ENCODE measurements around the gene TARDBP. TPM values are rescaled to one million over a fixed set of nuclear protein-coding genes. Genes with fewer than 3 reads are reported as not detected.
"Not testable (repeated sequence)": the region's sequence is repeated elsewhere in the genome, so short reads cannot be mapped to it uniquely, and the experiment has no call there.

Gene TARDBP
- total and polyA plus RNA-seq, 2 experiments from 2014 or later, result 102 to 213 TPM

GRCh38 chr1:11068600-11069473 is 56.4 kb downstream of the TARDBP start:
- H3K27ac ChIP-seq, result no peak overlapping the region
- TF ChIP-seq, protein P1, sequence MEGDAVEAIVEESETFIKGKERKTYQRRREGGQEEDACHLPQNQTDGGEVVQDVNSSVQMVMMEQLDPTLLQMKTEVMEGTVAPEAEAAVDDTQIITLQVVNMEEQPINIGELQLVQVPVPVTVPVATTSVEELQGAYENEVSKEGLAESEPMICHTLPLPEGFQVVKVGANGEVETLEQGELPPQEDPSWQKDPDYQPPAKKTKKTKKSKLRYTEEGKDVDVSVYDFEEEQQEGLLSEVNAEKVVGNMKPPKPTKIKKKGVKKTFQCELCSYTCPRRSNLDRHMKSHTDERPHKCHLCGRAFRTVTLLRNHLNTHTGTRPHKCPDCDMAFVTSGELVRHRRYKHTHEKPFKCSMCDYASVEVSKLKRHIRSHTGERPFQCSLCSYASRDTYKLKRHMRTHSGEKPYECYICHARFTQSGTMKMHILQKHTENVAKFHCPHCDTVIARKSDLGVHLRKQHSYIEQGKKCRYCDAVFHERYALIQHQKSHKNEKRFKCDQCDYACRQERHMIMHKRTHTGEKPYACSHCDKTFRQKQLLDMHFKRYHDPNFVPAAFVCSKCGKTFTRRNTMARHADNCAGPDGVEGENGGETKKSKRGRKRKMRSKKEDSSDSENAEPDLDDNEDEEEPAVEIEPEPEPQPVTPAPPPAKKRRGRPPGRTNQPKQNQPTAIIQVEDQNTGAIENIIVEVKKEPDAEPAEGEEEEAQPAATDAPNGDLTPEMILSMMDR (IDR thresholded peaks at IDR 0.05; ENCODE audit: low read depth, low read length), result no peak
- DNase-seq (ENCODE audit: low read depth in 1 of 2, low spot score in 1 of 2), result no peak
- no peaks in the 10 kb centered on the region for H3K4me1 ChIP-seq (ENCODE audit: low read depth)
- no peak overlapping the region for H3K4me3 ChIP-seq
- no peaks in the 10 kb centered on the region for H3K27me3 ChIP-seq
- H3K36me3 ChIP-seq, result peaks cover 53% of the 10 kb centered on the region
- no peaks in the 10 kb centered on the region for H3K9me3 ChIP-seq (ENCODE audit: low read depth)

DNA sequence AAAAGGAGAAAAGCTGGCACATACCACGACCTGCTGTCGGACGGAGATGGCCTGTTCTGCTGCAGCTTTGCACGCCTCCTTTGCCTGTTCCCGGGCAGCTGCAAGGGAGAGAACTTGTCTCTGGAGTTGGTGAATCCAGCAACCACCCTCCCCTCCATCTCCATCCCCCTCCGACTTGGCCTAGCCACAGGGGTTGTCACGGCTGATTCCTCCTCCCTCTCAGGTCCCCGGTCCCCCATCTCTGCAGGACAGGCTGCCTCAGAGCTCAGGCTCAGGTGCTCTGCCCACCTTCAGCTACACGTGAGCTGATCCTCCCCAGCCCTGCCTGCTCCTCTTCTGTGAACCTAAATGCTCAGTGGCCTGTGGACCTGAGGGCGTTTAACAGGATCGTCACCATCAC is 58.4 kb downstream of the TARDBP start:
- Histone ChIP-seq H3K27me3 (no peaks in the 10 kb centered on the region), H3K4me1 (ENCODE audit: low read depth) (no peaks in the 10 kb centered on the region), H3K4me3 (no peak overlapping the region), H3K9me3 (ENCODE audit: low read depth) (no peaks in the 10 kb centered on the region), H3K27ac (no peak overlapping the region), H3K36me3 (peaks cover 63% of the 10 kb centered on the region)
- TF ChIP-seq, protein P1 (IDR thresholded peaks at IDR 0.05; ENCODE audit: low read depth, low read length), result no peak
- DNase-seq (ENCODE audit: low read depth in 1 of 2, low spot score in 1 of 2), result no peak

GRCh38 chr1:11071463-11072215 is 59.2 kb downstream of the TARDBP start:
- TF ChIP-seq, protein P1 (IDR thresholded peaks at IDR 0.05; ENCODE audit: low read depth, low read length), result no peak
- Histone ChIP-seq H3K27me3 (no peaks in the 10 kb centered on the region), H3K27ac (no peak overlapping the region), H3K36me3 (peaks cover 67% of the 10 kb centered on the region), H3K4me3 (no peak overlapping the region), H3K9me3 (ENCODE audit: low read depth) (no peaks in the 10 kb centered on the region), H3K4me1 (ENCODE audit: low read depth) (no peaks in the 10 kb centered on the region)
- DNase-seq (ENCODE audit: low read depth in 1 of 2, low spot score in 1 of 2), result no peak

- Histone ChIP-seq H3K36me3 (peaks cover 72% of the 10 kb centered on the region), H3K4me3 (no peak overlapping the region), H3K27me3 (no peaks in the 10 kb centered on the region), H3K4me1 (ENCODE audit: low read depth) (no peaks in the 10 kb centered on the region), H3K9me3 (ENCODE audit: low read depth) (no peaks in the 10 kb centered on the region), H3K27ac (no peak overlapping the region)
- DNase-seq (ENCODE audit: low read depth in 1 of 2, low spot score in 1 of 2), result no peak
- TF ChIP-seq, protein P1 (IDR thresholded peaks at IDR 0.05; ENCODE audit: low read depth, low read length), result no peak
Measured at GRCh38 chr1:11072216-11072917, 59.9 kb downstream of the TARDBP start.

DNA sequence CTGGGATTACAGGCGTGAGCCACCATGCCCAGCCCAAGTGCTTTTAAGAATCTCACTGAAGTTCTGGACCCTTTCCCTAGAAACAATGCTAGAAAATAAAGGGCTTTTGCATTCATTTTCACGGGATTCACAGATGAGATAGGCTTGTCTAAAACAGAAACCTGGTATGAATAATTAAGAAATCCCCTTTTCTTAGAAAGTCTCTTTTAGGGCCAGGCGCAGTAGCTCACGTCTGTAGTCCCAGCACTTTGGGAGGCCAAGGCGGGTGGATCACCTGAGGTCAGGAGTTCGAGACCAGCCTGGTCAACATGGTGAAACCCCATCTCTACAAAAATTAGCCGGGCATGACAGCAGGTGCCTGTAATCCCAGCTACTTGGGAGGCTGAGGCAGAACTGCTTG is 60.9 kb downstream of the TARDBP start:
- H3K36me3 ChIP-seq, result peaks cover 68% of the 10 kb centered on the region
- not testable (repeated sequence) for DNase-seq (ENCODE audit: low read depth in 1 of 2, low spot score in 1 of 2); H3K9me3 ChIP-seq (ENCODE audit: low read depth); H3K4me3 ChIP-seq; H3K27me3 ChIP-seq; H3K27ac ChIP-seq; H3K4me1 ChIP-seq (ENCODE audit: low read depth)

Other genes with a start within 250 kb of the TARDBP start
- gene CASZ1, start 216.0 kb upstream of the TARDBP start, total RNA-seq, result 41.9 and 87.3 TPM in 2 replicates
- 53.5 and 68.2 TPM in 2 replicates for gene CASZ1, start 216.0 kb upstream of the TARDBP start, polyA plus RNA-seq
- not detected in 2 replicates for gene MASP2, start 34.6 kb downstream of the TARDBP start, total RNA-seq
- 0.39 and 0.40 TPM in 2 replicates for gene MASP2, start 34.6 kb downstream of the TARDBP start, polyA plus RNA-seq
- 48.6 and 62.8 TPM in 2 replicates for gene SRM, start 47.4 kb downstream of the TARDBP start, total RNA-seq
- 108 and 184 TPM in 2 replicates for gene SRM, start 47.4 kb downstream of the TARDBP start, polyA plus RNA-seq
- gene EXOSC10, start 87.2 kb downstream of the TARDBP start, total RNA-seq, result 52.0 and 52.3 TPM in 2 replicates
- gene EXOSC10, start 87.2 kb downstream of the TARDBP start, polyA plus RNA-seq, result 69.3 and 79.0 TPM in 2 replicates
- gene ANGPTL7, start 176.7 kb downstream of the TARDBP start, total RNA-seq, result not detected in 2 replicates
- gene ANGPTL7, start 176.7 kb downstream of the TARDBP start, polyA plus RNA-seq, result not detected in 2 replicates
- 44.9 and 45.7 TPM in 2 replicates for gene MTOR, start 249.9 kb downstream of the TARDBP start, total RNA-seq
- gene MTOR, start 249.9 kb downstream of the TARDBP start, polyA plus RNA-seq, result 19.2 and 21.5 TPM in 2 replicates

Data from cardiac muscle cell (in vitro differentiated cells and primary cell).